Panc1 (cell line): Measurements from ENCODE around the gene MIOS. TPM values are rescaled to one million over a fixed set of nuclear protein-coding genes. Genes with fewer than 3 reads are reported as not detected.
A peak's percentile ranks its signal among the peaks of the same experiment; 100 is the strongest.

Experiments
- ATAC-seq: fragments of 200-7000 bp; cut with Tn5 transposase; 2 replicates; pipeline ENCODE4 v1.9.1; 2020; ENCODE audit warnings: mild to moderate bottlenecking, moderate library complexity
- Bru-seq: library from RNA; stranded (reverse); fragments of 400-500 nt; gene quantifications from one replicate; lab custom pipeline; 2021; lab: Mats Ljungman, UMichigan
- BruChase-seq, 2 experiments: library from RNA; stranded (reverse); fragments of 400-500 nt; gene quantifications; one replicate each; lab custom pipeline; 2021; lab: Mats Ljungman, UMichigan
- BruUV-seq: library from RNA; stranded (reverse); fragments of 400-500 nt; replicated peaks from 2 replicates; lab custom pipeline; 2021; lab: Mats Ljungman, UMichigan
- CTCF ChIA-PET: fragments of 300-600 bp; sonication (Branson Sonifier 250); formaldehyde crosslinking; loops from one replicate; lab custom pipeline; 2022; ENCODE audit warnings: antibody characterized with exemption; lab: Charles Lee
- POLR2A ChIA-PET: fragments of 300-600 bp; sonication (Branson Sonifier 250); formaldehyde crosslinking; loops from one replicate; lab custom pipeline; 2022; ENCODE audit warnings: antibody characterized with exemption; lab: Charles Lee
- DNase-seq: peaks from one replicate; pipeline ENCODE4 v3.0.0-alpha.2; 2010; ENCODE audit warnings: low read depth, low spot score
- H3K27ac ChIP-seq: 2 replicates; pipeline ENCODE4 v1.5.1; 2011; ENCODE audit warnings: mild to moderate bottlenecking, low read length, inconsistent platforms
- H3K27me3 ChIP-seq: fragments of 200-500 bp; sonication (Bioruptor generic); 2 replicates; pipeline ENCODE4 v1.6.0; 2014; ENCODE audit warnings: low read length, inconsistent platforms; ENCODE audit not compliant: control insufficient read depth, insufficient read depth
- H3K36me3 ChIP-seq: fragments of 200-500 bp; sonication (Bioruptor generic); 2 replicates; pipeline ENCODE4 v1.5.1; 2014; ENCODE audit warnings: inconsistent platforms, mild to moderate bottlenecking, low read length, moderate library complexity; ENCODE audit not compliant: control insufficient read depth, insufficient read depth
- H3K4me1 ChIP-seq: 2 replicates; pipeline ENCODE4 v1.5.1; 2011; ENCODE audit warnings: inconsistent platforms, mild to moderate bottlenecking, low read length, moderate library complexity; ENCODE audit not compliant: control insufficient read depth, insufficient read depth
- H3K4me3 ChIP-seq, 2 experiments: 2 replicates each; pipeline ENCODE4 v1.5.1; 2011 to 2012; ENCODE audit warnings: low read depth in 2 of 2, low read length in 2 of 2, mild to moderate bottlenecking in 2 of 2, inconsistent platforms in 1 of 2, moderate library complexity in 1 of 2
- H3K9me3 ChIP-seq: fragments of 200-500 bp; sonication (Bioruptor generic); 2 replicates; pipeline ENCODE4 v1.5.1; 2014; ENCODE audit warnings: low read depth, mild to moderate bottlenecking, inconsistent platforms, low read length, moderate library complexity; ENCODE audit not compliant: control insufficient read depth, insufficient read depth
- CTCF ChIP-seq: fragments of 450-650 bp; IDR thresholded peaks from 2 replicates; pipeline ENCODE4 v1.5.1; 2017; ENCODE audit warnings: mild to moderate bottlenecking
- POLR2AphosphoS5 ChIP-seq: IDR thresholded peaks from 2 replicates; pipeline ENCODE4 v1.6.1; 2012; ENCODE audit warnings: mild to moderate bottlenecking, low read depth, low read length, moderate library complexity
- REST ChIP-seq, 2 experiments: IDR thresholded peaks; 2 replicates each; pipeline ENCODE4 v1.6.1; 2011 to 2012; ENCODE audit warnings: low read depth in 2 of 2, control low read depth in 1 of 2, low read length in 1 of 2, mild to moderate bottlenecking in 1 of 2, moderate library complexity in 1 of 2; ENCODE audit not compliant: insufficient read depth in 1 of 2
- SIN3A ChIP-seq: IDR thresholded peaks from 2 replicates; pipeline ENCODE4 v1.6.1; 2012; ENCODE audit warnings: low read depth, mild to moderate bottlenecking, low read length, moderate library complexity, borderline replicate concordance; ENCODE audit not compliant: insufficient read depth
- TCF7L2 ChIP-seq: IDR thresholded peaks from 2 replicates; pipeline ENCODE4 v1.6.1; 2011; ENCODE audit warnings: mild to moderate bottlenecking, low read depth, low read length, inconsistent platforms
- in situ Hi-C: cut with HindIII; loops from 2 replicates; pipeline ENCODE4 v1.10.0; 2016; ENCODE audit warnings: low sequenced_read_pairs, low pct_unique_long_range_greater_than_20kb
- intact Hi-C: fragments of 100-400 bp; cut with micrococcal nuclease; formaldehyde crosslinking; loops from one replicate; pipeline ENCODE4 v1.10.0; 2022; ENCODE audit not compliant: unreplicated experiment
- long read RNA-seq: library from polyadenylated mRNA; unstranded; transcript quantifications from one replicate; pipeline ENCODE4 v2.0.0, GENCODE V29; 2021; ENCODE audit not compliant: unreplicated experiment
- polyA plus RNA-seq: library from polyadenylated mRNA; unstranded; fragments of >200 nt; gene quantifications from one replicate; pipeline ENCODE4 v1.2.1, GENCODE V29; 2012; ENCODE audit warnings: missing spikeins; ENCODE audit not compliant: insufficient read length
- total RNA-seq: library from RNA; stranded (reverse); gene quantifications from one replicate; pipeline ENCODE4 v1.2.1, GENCODE V29; 2021; ENCODE audit not compliant: unreplicated experiment

MIOS gene
- 40.8 TPM for total RNA-seq
- 22.1 TPM for polyA plus RNA-seq
- Bru-seq, nascent RNA = percentile 88 among the genes with signal in this experiment
- BruChase-seq, experiment 1, labeled RNA remaining after a 2-hour chase = percentile 90 among the genes with signal in this experiment
- percentile 81 among the genes with signal in this experiment for BruChase-seq, experiment 2, labeled RNA remaining after a 6-hour chase
- long read RNA-seq, transcript MIOS-201 (13 exons, 3,453 nt) = major isoform, 34 of 162 reads
- long read RNA-seq, transcript MIOS-202 (12 exons, 3,095 nt) = minor isoform, 16 of 162 reads
- long read RNA-seq, partial matches to known transcripts = 41 of 162 reads
- long read RNA-seq, other reads (novel, unspliced or antisense) = 67 of 162 reads

GRCh38 chr7:7566651-7567611 is at the start of gene MIOS:
Gene MIOS, plus strand, starts transcription at chr7:7566884. Its CDS starts 5,592 bp downstream, at chr7:7572476.
- Histone ChIP-seq H3K9me3 (no peaks in the 10 kb centered on the region), H3K4me1 (peaks cover 20% of the 10 kb centered on the region), H3K4me3 (peak within 1 kb of the TSS; percentile 67 to 69), H3K27me3 (no peaks in the 10 kb centered on the region), H3K27ac (peak within 1 kb of the TSS; percentile 93), H3K36me3 (peaks cover 3% of the 10 kb centered on the region; the same call in 1 of the 2 replicates)
- ChIA-PET POLR2A (no interaction called here), CTCF (no interaction called here)
- peak; percentile 87 for TF ChIP-seq POLR2AphosphoS5
- TF ChIP-seq TCF7L2 = peak; percentile 35; the same call in 1 of the 2 replicates
- no peak for TF ChIP-seq REST (IDR thresholded peaks at IDR 0.05; ENCODE audit: insufficient read depth in 1 of 2, low read depth in 2 of 2, low read length in 1 of 2)
- TF ChIP-seq SIN3A = peak; percentile 72; the same call in 1 of the 2 replicates
- intact Hi-C loops (no loop called here), in situ Hi-C loops (no loop called here)
- BruUV-seq = no TSS peak
- ATAC-seq (peak; percentile 97), DNase-seq (peak; percentile 2)

- H3K27ac ChIP-seq = no peak overlapping the region
- TF ChIP-seq SIN3A = no peak
- no peak for TF ChIP-seq REST (IDR thresholded peaks at IDR 0.05; ENCODE audit: insufficient read depth in 1 of 2, low read depth in 2 of 2, low read length in 1 of 2)
- no peak for TF ChIP-seq CTCF
- TF ChIP-seq POLR2AphosphoS5 = no peak
- no peak for TF ChIP-seq TCF7L2
- H3K4me1 ChIP-seq = no peaks in the 10 kb centered on the region
- in situ Hi-C loops = no loop called here
- no TSS peak for BruUV-seq
- CTCF ChIA-PET = no interaction called here
- DNase-seq = no peak
- POLR2A ChIA-PET = no interaction called here
- H3K36me3 ChIP-seq = no peaks in the 10 kb centered on the region
- H3K4me3 ChIP-seq = no peak overlapping the region
- peaks cover 6% of the 10 kb centered on the region for H3K27me3 ChIP-seq
- intact Hi-C loops = no loop called here
- no peak for ATAC-seq
- no peaks in the 10 kb centered on the region for H3K9me3 ChIP-seq
These were observed 48.9 kb upstream of the MIOS start for GRCh38 chr7:7517754-7518153.
